IMR-90 (cell line): ENCODE results near the gene MUC20. TPM values are rescaled to one million over a fixed set of nuclear protein-coding genes. Genes with fewer than 3 reads are reported as not detected.

Source experiments
- ATAC-seq: fragments of 200-7000 bp; cut with Tn5 transposase; 2 replicates; pipeline ENCODE4 v1.9.1; 2020; ENCODE audit warnings: low read depth, mild to moderate bottlenecking, moderate library complexity
- BruUV-seq: library from RNA; stranded (reverse); fragments of 400-500 nt; replicated peaks from 2 replicates; lab custom pipeline; 2021; lab: Mats Ljungman, UMichigan
- CTCF ChIA-PET: fragments of 300-600 bp; formaldehyde crosslinking; extraction: SDS; loops from one replicate; lab custom pipeline; 2021; ENCODE audit warnings: antibody characterized with exemption; lab: Yijun Ruan, JAX
- POLR2A ChIA-PET: fragments of 300-600 bp; sonication (Branson Sonifier 250); formaldehyde crosslinking; loops from one replicate; lab custom pipeline; 2022; ENCODE audit warnings: antibody characterized with exemption; ENCODE audit not compliant: unreplicated experiment; lab: Charles Lee
- DNase-seq: peaks from one replicate; pipeline ENCODE4 v3.0.0; 2013
- H2AFZ ChIP-seq: replicated peaks from 2 replicates; pipeline ENCODE3; 2013; ENCODE audit warnings: low read length, mild to moderate bottlenecking; ENCODE audit not compliant: poor library complexity
- H2AK5ac ChIP-seq: 2 replicates; pipeline ENCODE4 v1.6.1; 2013; ENCODE audit warnings: low read depth, low read length, inconsistent platforms
- H2AK9ac ChIP-seq: replicated peaks from 2 replicates; pipeline ENCODE3; 2013; ENCODE audit warnings: mild to moderate bottlenecking, low read depth, low read length, moderate library complexity; ENCODE audit not compliant: poor library complexity
- H2BK120ac ChIP-seq: 2 replicates; pipeline ENCODE4 v1.6.1; 2013; ENCODE audit warnings: low read depth, low read length, inconsistent platforms
- H2BK15ac ChIP-seq: 3 replicates; pipeline ENCODE4 v1.6.1; 2013; ENCODE audit warnings: low read depth, low read length, inconsistent platforms
- H2BK20ac ChIP-seq: 2 replicates; pipeline ENCODE4 v1.6.1; 2013; ENCODE audit warnings: low read depth, mild to moderate bottlenecking, inconsistent platforms, low read length, moderate library complexity
- H2BK5ac ChIP-seq: 2 replicates; pipeline ENCODE4 v1.6.1; 2013; ENCODE audit warnings: mild to moderate bottlenecking, low read depth, low read length, inconsistent platforms; ENCODE audit not compliant: poor library complexity, severe bottlenecking
- H3K14ac ChIP-seq: replicated peaks from 2 replicates; pipeline ENCODE4 v1.6.1; 2013; ENCODE audit warnings: low read depth, low read length, inconsistent platforms
- H3K18ac ChIP-seq: 2 replicates; pipeline ENCODE4 v1.6.1; 2013; ENCODE audit warnings: low read depth, low read length, control low read depth
- H3K23ac ChIP-seq: 2 replicates; pipeline ENCODE4 v1.6.1; 2013; ENCODE audit warnings: low read depth, low read length, inconsistent platforms
- H3K27ac ChIP-seq: 2 replicates; pipeline ENCODE4 v1.5.1; 2013; ENCODE audit warnings: mild to moderate bottlenecking, control low read depth, low read length; ENCODE audit not compliant: insufficient read depth
- H3K27me3 ChIP-seq: 2 replicates; pipeline ENCODE4 v1.6.1; 2013; ENCODE audit warnings: low read length; ENCODE audit not compliant: control insufficient read depth, insufficient read depth
- H3K36me3 ChIP-seq: 2 replicates; pipeline ENCODE4 v1.6.1; 2013; ENCODE audit warnings: low read length, mixed read lengths; ENCODE audit not compliant: control insufficient read depth, insufficient read depth
- H3K4ac ChIP-seq: 2 replicates; pipeline ENCODE4 v1.6.1; 2013; ENCODE audit warnings: low read depth, low read length, inconsistent platforms
- H3K4me1 ChIP-seq: 2 replicates; pipeline ENCODE4 v1.6.1; 2013; ENCODE audit warnings: low read length, mixed read lengths; ENCODE audit not compliant: control insufficient read depth, insufficient read depth
- H3K4me2 ChIP-seq: 2 replicates; pipeline ENCODE4 v1.6.1; 2013; ENCODE audit warnings: low read depth, mild to moderate bottlenecking, control low read depth, low read length, moderate library complexity
- H3K4me3 ChIP-seq: 2 replicates; pipeline ENCODE4 v1.5.1; 2013; ENCODE audit warnings: low read depth, mild to moderate bottlenecking, control low read depth, low read length, moderate library complexity; ENCODE audit not compliant: insufficient read depth
- H3K56ac ChIP-seq: 2 replicates; pipeline ENCODE4 v1.6.1; 2013; ENCODE audit warnings: low read length, inconsistent platforms; ENCODE audit not compliant: insufficient read depth; ENCODE audit errors: extremely low read depth
- H3K79me1 ChIP-seq, 2 experiments: 2 replicates each; pipeline ENCODE4 v1.6.1; 2013; ENCODE audit warnings: low read length in 2 of 2, inconsistent platforms in 1 of 2, low read depth in 1 of 2
- H3K9ac ChIP-seq: 2 replicates; pipeline ENCODE4 v1.6.1; 2013; ENCODE audit warnings: low read depth, low read length, control low read depth
- H3K9me1 ChIP-seq: 2 replicates; pipeline ENCODE4 v1.6.1; 2013; ENCODE audit warnings: low read length, inconsistent platforms; ENCODE audit not compliant: insufficient read depth
- H3K9me3 ChIP-seq: 2 replicates; pipeline ENCODE4 v1.6.1; 2013; ENCODE audit warnings: low read length; ENCODE audit not compliant: control insufficient read depth, insufficient read depth
- H4K20me1 ChIP-seq: 2 replicates; pipeline ENCODE4 v1.6.1; 2013; ENCODE audit warnings: low read length, inconsistent platforms; ENCODE audit not compliant: insufficient read depth
- H4K5ac ChIP-seq: 2 replicates; pipeline ENCODE4 v1.6.1; 2013; ENCODE audit warnings: mild to moderate bottlenecking, low read depth, low read length, control low read depth
- H4K8ac ChIP-seq, 2 experiments: 2 replicates each; pipeline ENCODE4 v1.6.1; 2013; ENCODE audit warnings: low read depth in 2 of 2, low read length in 2 of 2, control low read depth in 1 of 2, inconsistent platforms in 1 of 2
- H4K91ac ChIP-seq: 2 replicates; pipeline ENCODE4 v1.6.1; 2013; ENCODE audit warnings: low read depth, low read length, inconsistent platforms; ENCODE audit not compliant: insufficient read depth
- BHLHE40 ChIP-seq: fragments of 150-350 bp; IDR thresholded peaks from 2 replicates; pipeline ENCODE4 v1.6.1; 2016; ENCODE audit warnings: mild to moderate bottlenecking, low read depth, low read length
- MAFK ChIP-seq: IDR thresholded peaks from 2 replicates; pipeline ENCODE4 v1.6.1; 2012; ENCODE audit warnings: low read depth, low read length, improper control_type of control experiment
- WGBS, 2 experiments: methylation state at CpG; one replicate each; pipeline versions ENCODE4 v1.1.5 to v1.1.7; 2013; ENCODE audit warnings: missing lambda C conversion rate in 2 of 2; ENCODE audit not compliant: insufficient read length in 1 of 2; ENCODE audit errors: extremely low coverage in 2 of 2; 5-methylcytosine and 5-hydroxymethylcytosine counted together
- dilution Hi-C: fragments of 300-500 bp; cut with HindIII; formaldehyde crosslinking; loops from one replicate; pipeline ENCODE4 v1.14.3; 2018; ENCODE audit warnings: low sequenced_read_pairs; ENCODE audit not compliant: unreplicated experiment
- in situ Hi-C: fragments of 300-500 bp; cut with MboI; formaldehyde crosslinking; loops from 3 replicates; pipeline ENCODE4 v1.14.3; 2019; ENCODE audit warnings: low sequenced_read_pairs, inconsistent platforms, mixed read lengths
- intact Hi-C: fragments of 100-400 bp; cut with micrococcal nuclease; formaldehyde crosslinking; loops from 2 replicates; pipeline ENCODE4 v1.10.0; 2022
- polyA plus RNA-seq, 3 experiments: library from polyadenylated mRNA; depleted of rRNA; stranded (reverse); fragments of >200 nt; gene quantifications; 2 replicates each; pipeline ENCODE4 v1.2.3, GENCODE V29; 2012; ENCODE audit warnings: low replicate concordance in 1 of 3
- total RNA-seq: library from RNA; depleted of rRNA; stranded (reverse); fragments of >200 nt; gene quantifications from 2 replicates; pipeline ENCODE4 v1.2.3, GENCODE V29; 2012

MUC20 gene
- total and polyA plus RNA-seq, 2 of the 4 experiments (the other 2 are of a cell fraction) = 0.12 TPM; not detected in 1

DNA sequence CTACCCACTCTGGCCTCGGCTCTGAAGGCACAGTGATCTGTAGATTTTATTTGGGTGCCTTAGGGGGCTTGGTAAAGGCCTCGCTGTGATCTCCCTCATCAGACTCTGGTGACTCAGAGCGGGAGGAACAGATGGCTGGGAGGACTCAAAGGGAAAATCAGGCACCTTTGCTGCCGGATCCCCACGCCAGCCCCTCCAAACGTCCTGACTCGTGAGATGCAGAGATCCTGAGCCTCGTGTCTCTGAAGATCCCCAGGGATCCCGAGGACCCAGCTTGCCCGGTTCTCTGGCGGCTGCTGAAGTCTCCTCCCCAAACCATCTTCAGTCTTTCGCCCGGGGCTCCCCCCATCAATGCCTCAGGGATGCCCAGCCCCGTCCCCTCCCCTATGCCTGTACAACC, 32.8 kb downstream of the MUC20 start:
- TF ChIP-seq MAFK (no peak), BHLHE40 (no peak)
- Histone ChIP-seq H3K18ac (no peak overlapping the region), H3K27me3 (peaks cover 32% of the 10 kb centered on the region), H3K23ac (no peak overlapping the region), H3K9me1 (no peaks in the 10 kb centered on the region; the same call in 1 of the 2 replicates), H2AK9ac (no peak overlapping the region), H2BK20ac (no peak overlapping the region), H3K9me3 (no peaks in the 10 kb centered on the region), H3K56ac (no peak overlapping the region), H4K8ac (no peak overlapping the region), H2BK5ac (no peak overlapping the region), H2AFZ (no peak overlapping the region), H3K4me3 (no peak overlapping the region), H3K4me2 (no peak overlapping the region), H3K14ac (no peak overlapping the region), H2BK120ac (no peak overlapping the region), H4K91ac (no peak overlapping the region), H4K5ac (no peak overlapping the region), H2AK5ac (no peak overlapping the region), H4K20me1 (no peaks in the 10 kb centered on the region), H3K36me3 (no peaks in the 10 kb centered on the region), H3K4ac (no peak overlapping the region), H3K9ac (no peak overlapping the region), H3K4me1 (no peaks in the 10 kb centered on the region), H2BK15ac (no peak overlapping the region), H3K27ac (no peak overlapping the region), H3K79me1 (no peaks in the 10 kb centered on the region)
- dilution Hi-C loops = no loop called here
- DNase-seq (no peak), ATAC-seq (no peak)
- WGBS, 2 experiments = 55% methylated on average over 10 of the region's 14 CpGs; no CpG with 5 or more reads in 1 of the 2 experiments
- no TSS peak for BruUV-seq
- ChIA-PET CTCF (no interaction called here), POLR2A (no interaction called here)
- in situ Hi-C loops = no loop called here
- intact Hi-C loops = no loop called here
